CD4-positive, alpha-beta T cell treated with Interleukin-15 for 4 hours (primary cell): ENCODE results near the gene CPSF7.
A peak's percentile ranks its signal among the peaks of the same experiment; 100 is the strongest.
"Not testable (repeated sequence)": the region's sequence is repeated elsewhere in the genome, so short reads cannot be mapped to it uniquely, and the experiment has no call there.

Experiments used
- DNase-seq: peaks from one replicate; pipeline ENCODE4 v3.0.0-alpha.2; 2020; ENCODE audit warnings: low spot score

CPSF7 gene

GRCh38 chr11:61437496-61437895, 7.7 kb upstream of the CPSF7 start:
- DNase-seq: no peak

- not testable (repeated sequence) for DNase-seq
Measured at GRCh38 chr11:61430839-61431238, 1.1 kb upstream of the CPSF7 start.

- DNase-seq: peak; percentile 65
Measured at GRCh38 chr11:61429346-61429690, 457 bp downstream of the CPSF7 start.

GRCh38 chr11:61425367-61426131, 4.2 kb downstream of the CPSF7 start:
- no peak for DNase-seq

- DNase-seq: no peak
Measured at GRCh38 chr11:61422226-61422625, 7.5 kb downstream of the CPSF7 start.

- DNase-seq: no peak
Measured at GRCh38 chr11:61418136-61418535, 11.6 kb downstream of the CPSF7 start.

- DNase-seq: no peak
Measured at GRCh38 chr11:61417670-61418069, 12.1 kb downstream of the CPSF7 start.

- no peak for DNase-seq
Measured at GRCh38 chr11:61416941-61417340, 12.8 kb downstream of the CPSF7 start.

GRCh38 chr11:61415381-61415780, 14.4 kb downstream of the CPSF7 start:
- DNase-seq: no peak

GRCh38 chr11:61414547-61414946, 15.2 kb downstream of the CPSF7 start:
- DNase-seq: no peak

GRCh38 chr11:61413496-61413895, 16.3 kb downstream of the CPSF7 start:
- no peak for DNase-seq

GRCh38 chr11:61411589-61411988, 18.2 kb downstream of the CPSF7 start:
- DNase-seq: no peak

GRCh38 chr11:61406991-61407728, 22.6 kb downstream of the CPSF7 start:
- no peak for DNase-seq

- no peak for DNase-seq
Measured at GRCh38 chr11:61406067-61406466, 23.7 kb downstream of the CPSF7 start.

GRCh38 chr11:61404641-61405040, 25.1 kb downstream of the CPSF7 start:
- DNase-seq: no peak

- no peak for DNase-seq
Measured at GRCh38 chr11:61404103-61404502, 25.7 kb downstream of the CPSF7 start.

- no peak for DNase-seq
Measured at GRCh38 chr11:61403658-61404057, 26.1 kb downstream of the CPSF7 start.

GRCh38 chr11:61401573-61401972, 28.2 kb downstream of the CPSF7 start:
- DNase-seq: no peak

- no peak for DNase-seq
Measured at GRCh38 chr11:61401173-61401572, 28.6 kb downstream of the CPSF7 start.

- DNase-seq: peak; percentile 7
Measured at GRCh38 chr11:61392981-61393595, 36.7 kb downstream of the CPSF7 start.

- DNase-seq: no peak
Measured at GRCh38 chr11:61390161-61390560, 39.6 kb downstream of the CPSF7 start.

- DNase-seq: no peak
Measured at GRCh38 chr11:61384271-61385242, 45.2 kb downstream of the CPSF7 start.
